ENCODE measurements around the gene POMC. TPM values are rescaled to one million over a fixed set of nuclear protein-coding genes. Genes with fewer than 3 reads are reported as not detected.

The POMC gene
- total and polyA plus RNA-seq, 2 of the 13 experiments (the other 11 are each of a cell fraction or from before 2014, with no cell fraction given) = not detected

DNA sequence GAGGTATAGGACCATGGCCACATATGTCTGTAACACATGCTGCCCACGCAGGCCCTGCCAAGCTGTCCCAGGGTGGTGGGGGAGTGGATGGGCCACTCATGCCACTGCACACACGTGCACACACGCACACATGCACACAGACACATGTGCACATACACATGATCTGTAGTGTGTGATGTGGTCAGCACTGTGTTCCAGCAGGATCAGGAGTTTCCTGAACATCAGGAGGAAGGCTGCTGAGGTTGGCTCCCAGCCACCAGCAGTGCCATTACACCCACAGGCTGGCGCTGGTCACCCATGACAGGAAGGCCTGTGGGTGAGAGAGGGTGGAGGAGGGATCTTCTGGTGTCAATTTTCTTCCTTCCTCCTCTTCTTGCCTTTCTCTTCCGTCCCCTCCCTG is 44.7 kb downstream of the POMC start:
- WGBS (ENCODE audit: low lambda C conversion rate) = 49% methylated on average over 3 of the region's 5 CpGs
- ChIA-PET POLR2A (no interaction called here), CTCF (ENCODE audit: low intra/inter-chr PET ratio, low total read pairs) (no interaction called here)
- TF ChIP-seq, protein P1, sequence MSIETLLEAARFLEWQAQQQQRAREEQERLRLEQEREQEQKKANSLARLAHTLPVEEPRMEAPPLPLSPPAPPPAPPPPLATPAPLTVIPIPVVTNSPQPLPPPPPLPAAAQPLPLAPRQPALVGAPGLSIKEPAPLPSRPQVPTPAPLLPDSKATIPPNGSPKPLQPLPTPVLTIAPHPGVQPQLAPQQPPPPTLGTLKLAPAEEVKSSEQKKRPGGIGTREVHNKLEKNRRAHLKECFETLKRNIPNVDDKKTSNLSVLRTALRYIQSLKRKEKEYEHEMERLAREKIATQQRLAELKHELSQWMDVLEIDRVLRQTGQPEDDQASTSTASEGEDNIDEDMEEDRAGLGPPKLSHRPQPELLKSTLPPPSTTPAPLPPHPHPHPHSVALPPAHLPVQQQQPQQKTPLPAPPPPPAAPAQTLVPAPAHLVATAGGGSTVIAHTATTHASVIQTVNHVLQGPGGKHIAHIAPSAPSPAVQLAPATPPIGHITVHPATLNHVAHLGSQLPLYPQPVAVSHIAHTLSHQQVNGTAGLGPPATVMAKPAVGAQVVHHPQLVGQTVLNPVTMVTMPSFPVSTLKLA (IDR thresholded peaks at IDR 0.05) = peak; percentile 93
- TF ChIP-seq, protein P2, sequence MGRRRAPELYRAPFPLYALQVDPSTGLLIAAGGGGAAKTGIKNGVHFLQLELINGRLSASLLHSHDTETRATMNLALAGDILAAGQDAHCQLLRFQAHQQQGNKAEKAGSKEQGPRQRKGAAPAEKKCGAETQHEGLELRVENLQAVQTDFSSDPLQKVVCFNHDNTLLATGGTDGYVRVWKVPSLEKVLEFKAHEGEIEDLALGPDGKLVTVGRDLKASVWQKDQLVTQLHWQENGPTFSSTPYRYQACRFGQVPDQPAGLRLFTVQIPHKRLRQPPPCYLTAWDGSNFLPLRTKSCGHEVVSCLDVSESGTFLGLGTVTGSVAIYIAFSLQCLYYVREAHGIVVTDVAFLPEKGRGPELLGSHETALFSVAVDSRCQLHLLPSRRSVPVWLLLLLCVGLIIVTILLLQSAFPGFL (CRISPR knock-in tag; IDR thresholded peaks at IDR 0.05) = no peak
- no peak for FAIRE-seq
- Histone ChIP-seq H2AFZ (ENCODE audit: low read length) (no peak overlapping the region), H3K9ac (ENCODE audit: insufficient read depth, low read depth, low read length) (no peak overlapping the region), H3K36me3 (replicated peaks in 1 of 2; ENCODE audit: control insufficient read depth in 1 of 2, insufficient read depth in 2 of 2, low read length in 2 of 2) (no peaks in the 10 kb centered on the region), H3K79me2 (ENCODE audit: insufficient read depth, low read length) (no peaks in the 10 kb centered on the region), H3K4me3 (replicated peaks in 1 of 3; ENCODE audit: insufficient read depth in 1 of 3, low read depth in 2 of 3, low read length in 3 of 3) (no peak overlapping the region), H3K4me1 (ENCODE audit: insufficient read depth, low read length) (no peaks in the 10 kb centered on the region), H4K20me1 (ENCODE audit: insufficient read depth, low read length) (no peaks in the 10 kb centered on the region), H3K27me3 (ENCODE audit: control insufficient read depth in 1 of 2, insufficient read depth in 2 of 2, low read length in 2 of 2) (peaks cover 0 to 26% of the 10 kb centered on the region in 2 experiments; a peak in 2 of 5 replicates), H3K27ac (ENCODE audit: extremely low read length, insufficient read depth, low read length) (no peak overlapping the region), H3K9me3 (ENCODE audit: low read length) (no peaks in the 10 kb centered on the region), H3K4me2 (ENCODE audit: low read depth, low read length) (no peak overlapping the region)
- intact Hi-C loops (cut with micrococcal nuclease; ENCODE audit: unreplicated experiment) = no loop called here
- no peak for DNase-seq (ENCODE audit: low spot score)
- no peak for ATAC-seq
- no TSS peak for BruUV-seq (replicated peaks)
- in situ Hi-C loops (cut with HindIII; ENCODE audit: extremely low pct_ligation_motif_present, low pct_unique_long_range_greater_than_20kb) = no loop called here

DNA sequence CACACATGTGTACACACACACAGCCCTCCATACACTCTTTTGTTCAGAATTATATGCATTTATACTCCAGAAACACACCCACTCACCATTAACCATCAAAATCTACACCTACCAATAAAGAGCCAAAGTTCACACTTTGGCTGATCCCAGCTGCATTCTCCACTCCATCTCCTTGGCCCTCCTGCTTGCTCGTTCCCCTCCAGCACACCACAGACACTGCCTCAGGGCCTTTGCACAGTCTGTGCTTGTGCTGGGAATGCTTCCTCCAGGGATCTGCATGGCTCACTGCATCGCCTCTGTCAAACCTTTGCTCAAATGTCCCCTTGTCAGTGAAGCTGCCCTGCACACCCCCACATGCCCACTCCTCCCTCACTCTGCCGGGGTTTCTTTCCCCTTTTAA is 46.0 kb downstream of the POMC start:
- peaks cover 0 to 14% of the 10 kb centered on the region in 2 experiments; a peak in 2 of 5 replicates for H3K27me3 ChIP-seq (ENCODE audit: control insufficient read depth in 1 of 2, insufficient read depth in 2 of 2, low read length in 2 of 2)
- H2AFZ ChIP-seq (ENCODE audit: low read length) = no peak overlapping the region
- ChIA-PET POLR2A (no interaction called here), CTCF (ENCODE audit: low intra/inter-chr PET ratio, low total read pairs) (no interaction called here)
- no peak overlapping the region for H3K4me2 ChIP-seq (ENCODE audit: low read depth, low read length)
- H3K27ac ChIP-seq (ENCODE audit: extremely low read length, insufficient read depth, low read length) = no peak overlapping the region
- no peaks in the 10 kb centered on the region for H3K79me2 ChIP-seq (ENCODE audit: insufficient read depth, low read length)
- H3K36me3 ChIP-seq (replicated peaks in 1 of 2; ENCODE audit: control insufficient read depth in 1 of 2, insufficient read depth in 2 of 2, low read length in 2 of 2) = no peaks in the 10 kb centered on the region
- no peak for FAIRE-seq
- intact Hi-C loops (cut with micrococcal nuclease; ENCODE audit: unreplicated experiment) (no loop called here), in situ Hi-C loops (cut with HindIII; ENCODE audit: extremely low pct_ligation_motif_present, low pct_unique_long_range_greater_than_20kb) (no loop called here)
- WGBS (ENCODE audit: low lambda C conversion rate) = 45% methylated on average over 3 of the region's 3 CpGs
- H3K9ac ChIP-seq (ENCODE audit: insufficient read depth, low read depth, low read length) = no peak overlapping the region
- no peak overlapping the region for H3K4me3 ChIP-seq (replicated peaks in 1 of 3; ENCODE audit: insufficient read depth in 1 of 3, low read depth in 2 of 3, low read length in 3 of 3)
- no peaks in the 10 kb centered on the region for H3K4me1 ChIP-seq (ENCODE audit: insufficient read depth, low read length)
- no peak for ATAC-seq
- no peaks in the 10 kb centered on the region for H4K20me1 ChIP-seq (ENCODE audit: insufficient read depth, low read length)
- H3K9me3 ChIP-seq (ENCODE audit: low read length) = no peaks in the 10 kb centered on the region
- no TSS peak for BruUV-seq (replicated peaks)
- DNase-seq (ENCODE audit: low spot score) = no peak
- TF ChIP-seq, protein P3, sequence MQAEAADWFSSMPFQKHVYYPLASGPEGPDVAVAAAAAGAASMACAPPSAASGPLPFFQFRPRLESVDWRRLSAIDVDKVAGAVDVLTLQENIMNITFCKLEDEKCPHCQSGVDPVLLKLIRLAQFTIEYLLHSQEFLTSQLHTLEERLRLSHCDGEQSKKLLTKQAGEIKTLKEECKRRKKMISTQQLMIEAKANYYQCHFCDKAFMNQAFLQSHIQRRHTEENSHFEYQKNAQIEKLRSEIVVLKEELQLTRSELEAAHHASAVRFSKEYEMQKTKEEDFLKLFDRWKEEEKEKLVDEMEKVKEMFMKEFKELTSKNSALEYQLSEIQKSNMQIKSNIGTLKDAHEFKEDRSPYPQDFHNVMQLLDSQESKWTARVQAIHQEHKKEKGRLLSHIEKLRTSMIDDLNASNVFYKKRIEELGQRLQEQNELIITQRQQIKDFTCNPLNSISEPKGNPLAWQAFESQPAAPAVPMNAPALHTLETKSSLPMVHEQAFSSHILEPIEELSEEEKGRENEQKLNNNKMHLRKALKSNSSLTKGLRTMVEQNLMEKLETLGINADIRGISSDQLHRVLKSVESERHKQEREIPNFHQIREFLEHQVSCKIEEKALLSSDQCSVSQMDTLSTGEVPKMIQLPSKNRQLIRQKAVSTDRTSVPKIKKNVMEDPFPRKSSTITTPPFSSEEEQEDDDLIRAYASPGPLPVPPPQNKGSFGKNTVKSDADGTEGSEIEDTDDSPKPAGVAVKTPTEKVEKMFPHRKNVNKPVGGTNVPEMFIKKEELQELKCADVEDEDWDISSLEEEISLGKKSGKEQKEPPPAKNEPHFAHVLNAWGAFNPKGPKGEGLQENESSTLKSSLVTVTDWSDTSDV (CRISPR knock-in tag; IDR thresholded peaks at IDR 0.05) = no peak
- TF ChIP-seq RFX1 (IDR thresholded peaks at IDR 0.05) = no peak

All from HepG2 (cell line).